Measurements from ENCODE around the gene ERFL.

DNA sequence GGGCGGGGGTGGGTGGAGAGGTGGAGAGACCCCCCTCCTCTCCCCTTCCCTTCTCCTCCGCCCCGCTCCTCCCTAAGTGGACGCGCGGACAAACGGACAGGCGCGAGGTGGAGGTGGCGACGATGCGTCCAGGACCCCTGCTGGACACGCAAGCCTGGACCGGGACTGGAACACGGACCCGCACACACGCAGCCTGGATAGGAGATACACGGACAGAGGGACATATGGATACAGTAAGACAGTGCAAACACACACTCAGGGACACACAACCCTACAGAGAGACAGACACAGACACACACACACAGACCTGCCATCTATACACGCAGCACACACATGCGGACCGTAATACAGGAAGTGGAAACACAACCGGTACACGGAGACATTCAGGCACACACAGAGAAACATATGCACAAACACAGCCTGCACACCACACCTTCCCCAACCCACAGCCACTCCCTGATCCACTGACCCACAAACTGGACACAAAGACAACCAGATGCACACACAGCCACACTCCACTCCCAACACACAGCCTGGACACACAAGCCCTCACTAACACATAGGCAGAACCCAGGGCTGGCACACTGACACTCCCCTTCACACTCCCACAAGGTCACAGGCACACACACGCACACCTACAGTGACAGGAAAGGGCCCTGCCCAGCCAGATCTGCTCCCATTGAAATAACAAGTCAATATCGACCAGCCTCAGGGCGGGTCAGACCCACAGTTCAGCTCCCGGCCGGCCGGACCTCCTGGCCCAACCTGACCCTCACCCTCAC is 696 bp upstream of the ERFL start:
- TF ChIP-seq, protein P1, sequence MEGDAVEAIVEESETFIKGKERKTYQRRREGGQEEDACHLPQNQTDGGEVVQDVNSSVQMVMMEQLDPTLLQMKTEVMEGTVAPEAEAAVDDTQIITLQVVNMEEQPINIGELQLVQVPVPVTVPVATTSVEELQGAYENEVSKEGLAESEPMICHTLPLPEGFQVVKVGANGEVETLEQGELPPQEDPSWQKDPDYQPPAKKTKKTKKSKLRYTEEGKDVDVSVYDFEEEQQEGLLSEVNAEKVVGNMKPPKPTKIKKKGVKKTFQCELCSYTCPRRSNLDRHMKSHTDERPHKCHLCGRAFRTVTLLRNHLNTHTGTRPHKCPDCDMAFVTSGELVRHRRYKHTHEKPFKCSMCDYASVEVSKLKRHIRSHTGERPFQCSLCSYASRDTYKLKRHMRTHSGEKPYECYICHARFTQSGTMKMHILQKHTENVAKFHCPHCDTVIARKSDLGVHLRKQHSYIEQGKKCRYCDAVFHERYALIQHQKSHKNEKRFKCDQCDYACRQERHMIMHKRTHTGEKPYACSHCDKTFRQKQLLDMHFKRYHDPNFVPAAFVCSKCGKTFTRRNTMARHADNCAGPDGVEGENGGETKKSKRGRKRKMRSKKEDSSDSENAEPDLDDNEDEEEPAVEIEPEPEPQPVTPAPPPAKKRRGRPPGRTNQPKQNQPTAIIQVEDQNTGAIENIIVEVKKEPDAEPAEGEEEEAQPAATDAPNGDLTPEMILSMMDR (conservative IDR thresholded peaks at IDR 0.05; ENCODE audit: low read length), result no peak
- TF ChIP-seq EZH2phosphoT487 (IDR thresholded peaks at IDR 0.05; ENCODE audit: borderline replicate concordance, low read depth, low read length), result no peak

Measured in OCI-LY7 (cell line).